ENCODE data around the gene COL6A2. TPM values are rescaled to one million over a fixed set of nuclear protein-coding genes. Genes with fewer than 3 reads are reported as not detected.

Gene COL6A2
- total and polyA plus RNA-seq, 2 of the 13 experiments (the other 11 are each of a cell fraction or from before 2014, with no cell fraction given): 0.07 to 0.41 TPM

DNA sequence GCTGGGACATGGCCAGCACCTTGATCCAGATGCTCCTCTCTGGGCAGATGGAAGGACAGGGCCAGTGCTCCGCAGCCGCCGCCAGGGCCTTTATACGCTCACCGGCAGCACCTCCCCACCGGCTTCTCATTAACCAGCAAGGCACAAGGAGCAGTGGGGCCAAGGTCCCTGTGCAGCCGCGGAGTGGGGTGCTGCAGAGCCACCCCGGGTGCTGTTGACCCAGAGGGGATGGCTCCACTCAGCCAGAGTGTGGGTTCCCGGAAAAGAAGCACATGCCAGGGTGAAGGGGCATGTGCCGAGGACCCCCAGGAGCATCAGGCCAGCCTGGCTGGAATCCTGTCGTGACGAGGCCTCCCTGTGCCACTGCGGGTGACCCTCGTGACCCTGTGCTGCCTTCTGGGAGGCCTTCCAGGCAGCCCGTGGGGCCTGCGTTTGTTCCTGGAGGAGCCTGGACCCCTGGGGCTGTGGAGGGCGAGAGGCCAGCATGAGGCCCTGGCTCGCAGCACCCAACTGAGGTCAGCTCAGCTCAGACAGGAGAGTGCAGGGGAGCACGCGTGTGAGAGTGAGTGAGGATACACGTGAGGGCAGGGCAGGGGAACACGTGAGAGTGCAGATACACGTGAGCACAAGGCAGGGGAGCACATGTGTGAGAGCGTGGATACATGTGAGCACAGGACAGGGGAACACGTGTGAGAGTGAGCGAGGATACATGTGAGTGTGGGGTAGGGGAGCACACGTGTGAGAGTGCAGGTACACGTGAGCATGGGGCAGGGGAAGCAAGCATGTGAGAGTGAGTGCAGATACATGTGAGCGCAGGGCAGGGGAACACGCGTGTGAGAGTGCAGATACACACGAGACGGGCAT, 57.8 kb downstream of the COL6A2 start, which contains the start of gene FTCD (continued):
- no peak for TF ChIP-seq ZNF10 (CRISPR knock-in tag; IDR thresholded peaks at IDR 0.05; ENCODE audit: borderline replicate concordance, low read depth)
- peak; percentile 86 for TF ChIP-seq ZNF263 (CRISPR knock-in tag; IDR thresholded peaks at IDR 0.05)
- TF ChIP-seq, protein P1, sequence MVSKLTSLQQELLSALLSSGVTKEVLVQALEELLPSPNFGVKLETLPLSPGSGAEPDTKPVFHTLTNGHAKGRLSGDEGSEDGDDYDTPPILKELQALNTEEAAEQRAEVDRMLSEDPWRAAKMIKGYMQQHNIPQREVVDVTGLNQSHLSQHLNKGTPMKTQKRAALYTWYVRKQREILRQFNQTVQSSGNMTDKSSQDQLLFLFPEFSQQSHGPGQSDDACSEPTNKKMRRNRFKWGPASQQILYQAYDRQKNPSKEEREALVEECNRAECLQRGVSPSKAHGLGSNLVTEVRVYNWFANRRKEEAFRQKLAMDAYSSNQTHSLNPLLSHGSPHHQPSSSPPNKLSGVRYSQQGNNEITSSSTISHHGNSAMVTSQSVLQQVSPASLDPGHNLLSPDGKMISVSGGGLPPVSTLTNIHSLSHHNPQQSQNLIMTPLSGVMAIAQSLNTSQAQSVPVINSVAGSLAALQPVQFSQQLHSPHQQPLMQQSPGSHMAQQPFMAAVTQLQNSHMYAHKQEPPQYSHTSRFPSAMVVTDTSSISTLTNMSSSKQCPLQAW (CRISPR knock-in tag; IDR thresholded peaks at IDR 0.05): peak; percentile 96
- no peak for TF ChIP-seq SRSF4 (IDR thresholded peaks at IDR 0.05; ENCODE audit: low read depth, low read length, poor library complexity, severe bottlenecking)
- no peak for TF ChIP-seq ARNT2 (CRISPR knock-in tag; IDR thresholded peaks at IDR 0.05; ENCODE audit: low read depth)
- 0 out of 2 replicates have a peak, but pooled peaks have one; percentile 44 for TF ChIP-seq ZFP82 (CRISPR knock-in tag; IDR thresholded peaks at IDR 0.05; ENCODE audit: borderline replicate concordance)
- TF ChIP-seq GATAD2A (CRISPR knock-in tag; IDR thresholded peaks at IDR 0.05): peak; percentile 78
- TF ChIP-seq, protein P2, sequence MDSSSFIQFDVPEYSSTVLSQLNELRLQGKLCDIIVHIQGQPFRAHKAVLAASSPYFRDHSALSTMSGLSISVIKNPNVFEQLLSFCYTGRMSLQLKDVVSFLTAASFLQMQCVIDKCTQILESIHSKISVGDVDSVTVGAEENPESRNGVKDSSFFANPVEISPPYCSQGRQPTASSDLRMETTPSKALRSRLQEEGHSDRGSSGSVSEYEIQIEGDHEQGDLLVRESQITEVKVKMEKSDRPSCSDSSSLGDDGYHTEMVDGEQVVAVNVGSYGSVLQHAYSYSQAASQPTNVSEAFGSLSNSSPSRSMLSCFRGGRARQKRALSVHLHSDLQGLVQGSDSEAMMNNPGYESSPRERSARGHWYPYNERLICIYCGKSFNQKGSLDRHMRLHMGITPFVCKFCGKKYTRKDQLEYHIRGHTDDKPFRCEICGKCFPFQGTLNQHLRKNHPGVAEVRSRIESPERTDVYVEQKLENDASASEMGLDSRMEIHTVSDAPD (CRISPR knock-in tag; IDR thresholded peaks at IDR 0.05): 0 out of 2 replicates have a peak, but pooled peaks have one; percentile 77
- TF ChIP-seq KDM6A (CRISPR knock-in tag; IDR thresholded peaks at IDR 0.05; ENCODE audit: low read depth): peak; percentile 54; the same call in 1 of the 2 replicates
- TF ChIP-seq ZFP41 (CRISPR knock-in tag; IDR thresholded peaks at IDR 0.05; ENCODE audit: borderline replicate concordance): peak; percentile 26; the same call in 1 of the 2 replicates
- TF ChIP-seq, protein P3, sequence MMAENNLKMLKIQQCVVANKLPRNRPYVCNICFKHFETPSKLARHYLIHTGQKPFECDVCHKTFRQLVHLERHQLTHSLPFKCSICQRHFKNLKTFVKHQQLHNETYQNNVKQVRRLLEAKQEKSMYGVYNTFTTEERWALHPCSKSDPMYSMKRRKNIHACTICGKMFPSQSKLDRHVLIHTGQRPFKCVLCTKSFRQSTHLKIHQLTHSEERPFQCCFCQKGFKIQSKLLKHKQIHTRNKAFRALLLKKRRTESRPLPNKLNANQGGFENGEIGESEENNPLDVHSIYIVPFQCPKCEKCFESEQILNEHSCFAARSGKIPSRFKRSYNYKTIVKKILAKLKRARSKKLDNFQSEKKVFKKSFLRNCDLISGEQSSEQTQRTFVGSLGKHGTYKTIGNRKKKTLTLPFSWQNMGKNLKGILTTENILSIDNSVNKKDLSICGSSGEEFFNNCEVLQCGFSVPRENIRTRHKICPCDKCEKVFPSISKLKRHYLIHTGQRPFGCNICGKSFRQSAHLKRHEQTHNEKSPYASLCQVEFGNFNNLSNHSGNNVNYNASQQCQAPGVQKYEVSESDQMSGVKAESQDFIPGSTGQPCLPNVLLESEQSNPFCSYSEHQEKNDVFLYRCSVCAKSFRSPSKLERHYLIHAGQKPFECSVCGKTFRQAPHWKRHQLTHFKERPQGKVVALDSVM (CRISPR knock-in tag; IDR thresholded peaks at IDR 0.05): peak; percentile 61; the same call in 1 of the 2 replicates
- no peak for TF ChIP-seq EP300 (IDR thresholded peaks at IDR 0.05; ENCODE audit: low read depth in 2 of 2, low read length in 2 of 2)
- peak; percentile 36; the same call in 1 of the 2 replicates for TF ChIP-seq EP300 (CRISPR knock-in tag; IDR thresholded peaks at IDR 0.05; ENCODE audit: borderline replicate concordance)
- TF ChIP-seq MIER3 (CRISPR knock-in tag; IDR thresholded peaks at IDR 0.05; ENCODE audit: borderline replicate concordance): no peak
- no peak for TF ChIP-seq ADNP (CRISPR knock-in tag; IDR thresholded peaks at IDR 0.05)
- TF ChIP-seq ZFP36L2 (CRISPR knock-in tag; IDR thresholded peaks at IDR 0.05): no peak
- TF ChIP-seq KAT8 (CRISPR knock-in tag; IDR thresholded peaks at IDR 0.05): 0 out of 2 replicates have a peak, but pooled peaks have one; percentile 24
- TF ChIP-seq, protein P4, sequence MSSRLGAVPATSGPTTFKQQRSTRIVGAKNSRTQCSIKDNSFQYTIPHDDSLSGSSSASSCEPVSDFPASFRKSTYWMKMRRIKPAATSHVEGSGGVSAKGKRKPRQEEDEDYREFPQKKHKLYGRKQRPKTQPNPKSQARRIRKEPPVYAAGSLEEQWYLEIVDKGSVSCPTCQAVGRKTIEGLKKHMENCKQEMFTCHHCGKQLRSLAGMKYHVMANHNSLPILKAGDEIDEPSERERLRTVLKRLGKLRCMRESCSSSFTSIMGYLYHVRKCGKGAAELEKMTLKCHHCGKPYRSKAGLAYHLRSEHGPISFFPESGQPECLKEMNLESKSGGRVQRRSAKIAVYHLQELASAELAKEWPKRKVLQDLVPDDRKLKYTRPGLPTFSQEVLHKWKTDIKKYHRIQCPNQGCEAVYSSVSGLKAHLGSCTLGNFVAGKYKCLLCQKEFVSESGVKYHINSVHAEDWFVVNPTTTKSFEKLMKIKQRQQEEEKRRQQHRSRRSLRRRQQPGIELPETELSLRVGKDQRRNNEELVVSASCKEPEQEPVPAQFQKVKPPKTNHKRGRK (CRISPR knock-in tag; IDR thresholded peaks at IDR 0.05): no peak
- TF ChIP-seq ZNF672 (CRISPR knock-in tag; IDR thresholded peaks at IDR 0.05): peak; percentile 84; the same call in 1 of the 2 replicates
- TF ChIP-seq SMYD3 (CRISPR knock-in tag; IDR thresholded peaks at IDR 0.05): no peak; the same call in 1 of the 2 replicates
- TF ChIP-seq POLR2A (IDR thresholded peaks at IDR 0.05; ENCODE audit: insufficient read depth in 1 of 2, low read depth in 2 of 2, low read length in 2 of 2): peak in 1 of 2 experiments; percentile 98; a peak in 2 of 4 replicates
